ENCODE results near the gene ANK3. TPM values are rescaled to one million over a fixed set of nuclear protein-coding genes. Genes with fewer than 3 reads are reported as not detected.

ANK3 gene
- total RNA-seq, 2 donors from 2014 or later = 55.4 to 126 TPM

GRCh38 chr10:60048091-60048501 is 341.6 kb downstream of the ANK3 start:
- no peak overlapping the region for H3K27ac ChIP-seq
- TF ChIP-seq CTCF (IDR thresholded peaks at IDR 0.05) = no peak
- H3K9me3 ChIP-seq = no peaks in the 10 kb centered on the region
- no peak for DNase-seq (ENCODE audit: low spot score)
- no peaks in the 10 kb centered on the region for H3K36me3 ChIP-seq
- no peak for ATAC-seq (ENCODE audit: insufficient number of reproducible peaks, low FRiP score, low read depth)
- no peak overlapping the region for H3K4me3 ChIP-seq
- peaks cover 17 to 28% of the 10 kb centered on the region in 2 donors for H3K4me1 ChIP-seq (ENCODE audit: control insufficient read depth in 1 of 2, low read depth in 2 of 2)
- no peaks in the 10 kb centered on the region for H3K27me3 ChIP-seq (replicated peaks; ENCODE audit: insufficient read depth)

- no peaks in the 10 kb centered on the region for H3K9me3 ChIP-seq
- ATAC-seq (ENCODE audit: insufficient number of reproducible peaks, low FRiP score, low read depth) (no peak), DNase-seq (ENCODE audit: low spot score) (no peak)
- H3K4me3 ChIP-seq = no peak overlapping the region
- H3K4me1 ChIP-seq (ENCODE audit: control insufficient read depth in 1 of 2, low read depth in 2 of 2) = peaks cover 26 to 49% of the 10 kb centered on the region in 2 donors
- H3K36me3 ChIP-seq = no peaks in the 10 kb centered on the region
- no peak for TF ChIP-seq CTCF (IDR thresholded peaks at IDR 0.05)
- H3K27me3 ChIP-seq (replicated peaks; ENCODE audit: insufficient read depth) = no peaks in the 10 kb centered on the region
- H3K27ac ChIP-seq = no peak overlapping the region
Measured at GRCh38 chr10:60045571-60045970, 344.1 kb downstream of the ANK3 start.

GRCh38 chr10:60044971-60045370 is 344.7 kb downstream of the ANK3 start:
- Histone ChIP-seq H3K27me3 (replicated peaks; ENCODE audit: insufficient read depth) (no peaks in the 10 kb centered on the region), H3K9me3 (no peaks in the 10 kb centered on the region), H3K36me3 (no peaks in the 10 kb centered on the region), H3K4me1 (ENCODE audit: control insufficient read depth in 1 of 2, low read depth in 2 of 2) (peaks cover 26 to 53% of the 10 kb centered on the region in 2 donors), H3K4me3 (no peak overlapping the region), H3K27ac (no peak overlapping the region)
- ATAC-seq (ENCODE audit: insufficient number of reproducible peaks, low FRiP score, low read depth) = no peak
- DNase-seq (ENCODE audit: low spot score) = no peak
- no peak for TF ChIP-seq CTCF (IDR thresholded peaks at IDR 0.05)

GRCh38 chr10:60044242-60044641 is 345.4 kb downstream of the ANK3 start:
- no peaks in the 10 kb centered on the region for H3K9me3 ChIP-seq
- H3K27me3 ChIP-seq (replicated peaks; ENCODE audit: insufficient read depth) = no peaks in the 10 kb centered on the region
- no peaks in the 10 kb centered on the region for H3K36me3 ChIP-seq
- no peak for TF ChIP-seq CTCF (IDR thresholded peaks at IDR 0.05)
- no peak for ATAC-seq (ENCODE audit: insufficient number of reproducible peaks, low FRiP score, low read depth)
- no peak overlapping the region for H3K27ac ChIP-seq
- no peak for DNase-seq (ENCODE audit: low spot score)
- peaks cover 31 to 58% of the 10 kb centered on the region in 2 donors for H3K4me1 ChIP-seq (ENCODE audit: control insufficient read depth in 1 of 2, low read depth in 2 of 2)
- H3K4me3 ChIP-seq = no peak overlapping the region

GRCh38 chr10:60043561-60044241 is 346.0 kb downstream of the ANK3 start:
- no peak for ATAC-seq (ENCODE audit: insufficient number of reproducible peaks, low FRiP score, low read depth)
- Histone ChIP-seq H3K4me1 (ENCODE audit: control insufficient read depth in 1 of 2, low read depth in 2 of 2) (peaks cover 31 to 58% of the 10 kb centered on the region in 2 donors), H3K36me3 (no peaks in the 10 kb centered on the region), H3K4me3 (no peak overlapping the region), H3K9me3 (no peaks in the 10 kb centered on the region), H3K27ac (peak overlapping the region in 1 of 2 donors; percentile 1), H3K27me3 (replicated peaks; ENCODE audit: insufficient read depth) (no peaks in the 10 kb centered on the region)
- no peak for TF ChIP-seq CTCF (IDR thresholded peaks at IDR 0.05)
- no peak for DNase-seq (ENCODE audit: low spot score)

Measured in thoracic aorta (tissue), 2 donors.